Endodermal cell (in vitro differentiated cells): ENCODE data around the gene WDR89. TPM values are rescaled to one million over a fixed set of nuclear protein-coding genes. Genes with fewer than 3 reads are reported as not detected.
A peak's percentile ranks its signal among the peaks of the same experiment; 100 is the strongest.
"Not testable (repeated sequence)": the region's sequence is repeated elsewhere in the genome, so short reads cannot be mapped to it uniquely, and the experiment has no call there.

Source experiments
- DNase-seq: peaks from one replicate; pipeline ENCODE4 v3.0.0-alpha.2; 2017
- H3K27ac ChIP-seq: 2 replicates; pipeline ENCODE4 v1.5.1; 2013; ENCODE audit warnings: mild to moderate bottlenecking, low read depth, low read length, moderate library complexity
- H3K27me3 ChIP-seq: 2 replicates; pipeline ENCODE4 v1.6.1; 2013; ENCODE audit warnings: mild to moderate bottlenecking, low read length, moderate library complexity; ENCODE audit not compliant: insufficient read depth, control insufficient read depth, poor library complexity, severe bottlenecking
- H3K36me3 ChIP-seq: 2 replicates; pipeline ENCODE4 v1.7.0; 2013; ENCODE audit warnings: mild to moderate bottlenecking, low read length, moderate library complexity; ENCODE audit not compliant: control insufficient read depth, insufficient read depth
- H3K4me1 ChIP-seq: one replicate; pipeline ENCODE4 v1.7.0; 2013; ENCODE audit warnings: low read length; ENCODE audit not compliant: control insufficient read depth, insufficient read depth
- H3K4me3 ChIP-seq: 2 replicates; pipeline ENCODE4 v1.5.1; 2013; ENCODE audit warnings: mild to moderate bottlenecking, low read length, moderate library complexity
- H3K9ac ChIP-seq: 2 replicates; pipeline ENCODE4 v1.6.1; 2013; ENCODE audit warnings: mild to moderate bottlenecking, low read length, moderate library complexity; ENCODE audit not compliant: poor library complexity, severe bottlenecking; ENCODE audit errors: extremely low read depth
- H3K9me3 ChIP-seq: 2 replicates; pipeline ENCODE4 v1.6.1; 2013; ENCODE audit warnings: mild to moderate bottlenecking, low read length, moderate library complexity; ENCODE audit not compliant: control insufficient read depth
- H3K27ac Mint-ChIP-seq: 2 replicates; pipeline ENCODE4 v1.8.0; 2020; ENCODE audit warnings: mixed read lengths
- H3K27me3 Mint-ChIP-seq: 2 replicates; pipeline ENCODE4 v1.8.0; 2021; ENCODE audit warnings: mild to moderate bottlenecking, mixed read lengths; ENCODE audit not compliant: insufficient read depth
- H3K36me3 Mint-ChIP-seq: 2 replicates; pipeline ENCODE4 v1.8.0; 2020; ENCODE audit warnings: low read depth, mixed read lengths
- H3K4me1 Mint-ChIP-seq: 2 replicates; pipeline ENCODE4 v1.8.0; 2020; ENCODE audit warnings: mixed read lengths
- H3K4me3 Mint-ChIP-seq: 2 replicates; pipeline ENCODE4 v1.8.0; 2020; ENCODE audit warnings: mild to moderate bottlenecking, moderate library complexity, mixed read lengths
- H3K9me3 Mint-ChIP-seq: 2 replicates; pipeline ENCODE4 v1.8.0; 2020; ENCODE audit warnings: mild to moderate bottlenecking, mixed read lengths
- WGBS, 2 experiments: methylation state at CpG; one replicate each; pipeline versions ENCODE4 v1.1.5 to v1.1.7; 2013; ENCODE audit warnings: missing lambda C conversion rate in 2 of 2, mixed read lengths in 1 of 2; ENCODE audit not compliant: insufficient coverage in 1 of 2, insufficient read length in 1 of 2; 5-methylcytosine and 5-hydroxymethylcytosine counted together
- total RNA-seq, 2 donors: library from RNA; stranded (reverse); fragmentation: NEBNext Ultra II Directional in 1 of 2; extraction: Animal tissue kit (Norgen Biotek cat#: 25700) in 1 of 2; gene quantifications; 2 replicates in 1 of 2; 3 replicates in 1 of 2; pipeline ENCODE4 v1.2.1, GENCODE V29; 2021
- TF ChIP-seq, protein P1 (sequence below): fragments of 200-600 bp; sonication (generic); conservative IDR thresholded peaks from 2 replicates; pipeline ENCODE4 v1.5.0; 2021; ENCODE audit warnings: antibody characterized with exemption, mild to moderate bottlenecking

The WDR89 gene
- total RNA-seq, 2 donors from 2014 or later = 23.4 to 26.7 TPM

DNA sequence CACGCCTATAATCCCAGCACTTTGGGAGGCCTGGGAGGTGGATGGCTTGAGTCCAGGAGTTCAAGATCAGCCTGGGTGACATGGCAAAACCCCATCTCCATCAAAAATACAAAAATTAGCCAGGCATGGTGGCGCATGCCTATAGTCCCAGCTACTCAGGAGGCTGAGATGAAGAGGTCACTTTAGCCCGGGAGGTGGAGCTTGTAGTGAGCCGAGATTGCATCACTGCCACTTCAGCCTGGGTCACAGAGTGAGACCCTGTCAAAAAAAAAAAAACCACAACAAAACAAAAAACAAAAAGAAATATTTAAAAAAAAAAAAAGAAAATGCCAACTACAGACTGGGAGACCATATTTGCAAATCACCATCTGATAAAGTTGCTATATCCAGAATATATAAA, 17.5 kb downstream of the WDR89 start:
- WGBS, 2 experiments = 92% methylated on average over 2 to 4 of the region's 4 CpGs
- DNase-seq = no peak
- Mint-ChIP-seq H3K27ac (no peak overlapping the region), H3K27me3 (no peaks in the 10 kb centered on the region), H3K36me3 (peaks cover 29% of the 10 kb centered on the region), H3K4me3 (no peak overlapping the region), H3K4me1 (no peaks in the 10 kb centered on the region), H3K9me3 (no peaks in the 10 kb centered on the region)
- Histone ChIP-seq H3K9me3 (no peaks in the 10 kb centered on the region), H3K27me3 (no peaks in the 10 kb centered on the region), H3K4me1 (no peaks in the 10 kb centered on the region), H3K36me3 (peaks cover 21% of the 10 kb centered on the region), H3K4me3 (no peak overlapping the region), H3K9ac (no peak overlapping the region), H3K27ac (no peak overlapping the region)
- TF ChIP-seq, protein P1, sequence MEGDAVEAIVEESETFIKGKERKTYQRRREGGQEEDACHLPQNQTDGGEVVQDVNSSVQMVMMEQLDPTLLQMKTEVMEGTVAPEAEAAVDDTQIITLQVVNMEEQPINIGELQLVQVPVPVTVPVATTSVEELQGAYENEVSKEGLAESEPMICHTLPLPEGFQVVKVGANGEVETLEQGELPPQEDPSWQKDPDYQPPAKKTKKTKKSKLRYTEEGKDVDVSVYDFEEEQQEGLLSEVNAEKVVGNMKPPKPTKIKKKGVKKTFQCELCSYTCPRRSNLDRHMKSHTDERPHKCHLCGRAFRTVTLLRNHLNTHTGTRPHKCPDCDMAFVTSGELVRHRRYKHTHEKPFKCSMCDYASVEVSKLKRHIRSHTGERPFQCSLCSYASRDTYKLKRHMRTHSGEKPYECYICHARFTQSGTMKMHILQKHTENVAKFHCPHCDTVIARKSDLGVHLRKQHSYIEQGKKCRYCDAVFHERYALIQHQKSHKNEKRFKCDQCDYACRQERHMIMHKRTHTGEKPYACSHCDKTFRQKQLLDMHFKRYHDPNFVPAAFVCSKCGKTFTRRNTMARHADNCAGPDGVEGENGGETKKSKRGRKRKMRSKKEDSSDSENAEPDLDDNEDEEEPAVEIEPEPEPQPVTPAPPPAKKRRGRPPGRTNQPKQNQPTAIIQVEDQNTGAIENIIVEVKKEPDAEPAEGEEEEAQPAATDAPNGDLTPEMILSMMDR = no peak

DNA sequence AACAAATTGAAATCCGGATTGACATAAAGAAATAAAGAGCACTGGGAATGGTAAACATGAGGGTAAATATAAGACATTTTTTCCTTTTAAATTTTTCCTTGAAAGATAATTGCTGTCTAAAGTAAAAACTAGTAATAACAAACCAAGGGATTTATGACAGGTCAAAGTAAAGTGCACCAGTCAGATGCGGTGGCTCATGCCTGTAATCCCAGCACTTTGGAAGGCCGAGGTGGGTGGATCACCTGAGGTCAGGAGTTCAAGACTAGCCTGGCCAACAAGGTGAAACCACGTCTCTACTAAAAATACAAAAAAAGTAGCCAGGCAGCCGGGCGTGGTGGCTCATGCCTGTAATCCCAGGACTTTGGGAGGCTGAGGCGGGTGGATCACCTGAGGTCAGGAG, 19.7 kb downstream of the WDR89 start:
- 93 to 100% methylated on average over 4 to 7 of the region's 7 CpGs for WGBS, 2 experiments
- H3K27ac Mint-ChIP-seq = peak overlapping the region; percentile 32
- not testable (repeated sequence) for H3K27ac ChIP-seq

DNA sequence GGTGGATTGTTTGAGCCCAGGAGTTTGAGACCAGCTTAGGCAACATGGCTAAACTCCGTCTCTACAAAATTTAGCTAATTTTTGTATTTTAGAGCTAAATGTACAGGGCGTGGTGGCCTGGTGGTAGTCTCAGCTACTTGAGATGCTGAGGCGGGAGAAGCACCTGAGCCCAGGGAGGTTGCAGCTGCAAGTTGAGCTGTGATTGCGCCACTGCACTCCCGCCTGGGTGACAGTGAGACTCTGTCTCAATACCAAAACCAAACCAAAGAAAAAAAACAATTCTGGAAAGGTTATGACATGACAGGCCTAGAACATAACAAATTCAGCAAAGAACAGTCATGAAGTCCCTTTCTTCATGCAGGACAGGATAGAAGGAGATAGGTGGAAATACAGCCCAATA, 25.7 kb downstream of the WDR89 start:
- Mint-ChIP-seq H3K27me3 (no peaks in the 10 kb centered on the region), H3K4me1 (peaks cover 3% of the 10 kb centered on the region), H3K9me3 (no peaks in the 10 kb centered on the region), H3K36me3 (peaks cover 30% of the 10 kb centered on the region), H3K4me3 (no peak overlapping the region), H3K27ac (peak overlapping the region; percentile 20)
- H3K27ac ChIP-seq = no peak overlapping the region
- no peak for DNase-seq
- no peak overlapping the region for H3K9ac ChIP-seq
- TF ChIP-seq, protein P1 = no peak
- no peaks in the 10 kb centered on the region for H3K4me1 ChIP-seq
- H3K27me3 ChIP-seq = no peaks in the 10 kb centered on the region
- 93 to 100% methylated on average over 1 to 5 of the region's 5 CpGs for WGBS, 2 experiments
- peaks cover 9% of the 10 kb centered on the region for H3K36me3 ChIP-seq
- H3K4me3 ChIP-seq = no peak overlapping the region
- no peaks in the 10 kb centered on the region for H3K9me3 ChIP-seq

More for the DNA sequence above, 19.7 kb downstream of the WDR89 start:
- H3K4me3 ChIP-seq, H3K27me3 Mint-ChIP-seq, H3K9me3 ChIP-seq, H3K9ac ChIP-seq, H3K4me1 Mint-ChIP-seq, H3K9me3 Mint-ChIP-seq, H3K4me3 Mint-ChIP-seq, DNase-seq, H3K4me1 ChIP-seq, H3K27me3 ChIP-seq: not testable (repeated sequence)
- H3K36me3 ChIP-seq = peaks cover 17% of the 10 kb centered on the region
- H3K36me3 Mint-ChIP-seq = peaks cover 27% of the 10 kb centered on the region
